Measurements from ENCODE around the gene HOXA1. TPM values are rescaled to one million over a fixed set of nuclear protein-coding genes. Genes with fewer than 3 reads are reported as not detected.

HOXA1 gene
- total RNA-seq, 1 donor from 2014 or later = not detected

GRCh38 chr7:27121684-27122076 is 25.9 kb upstream of the HOXA1 start:
- H3K27me3 Mint-ChIP-seq (ENCODE audit: unreplicated experiment) = peaks cover 50% of the 10 kb centered on the region
- H3K36me3 Mint-ChIP-seq (ENCODE audit: unreplicated experiment) = no peaks in the 10 kb centered on the region
- no peaks in the 10 kb centered on the region for H3K4me1 Mint-ChIP-seq (ENCODE audit: low read depth, unreplicated experiment)

GRCh38 chr7:27119412-27119911 is 23.7 kb upstream of the HOXA1 start:
- Mint-ChIP-seq H3K36me3 (ENCODE audit: unreplicated experiment) (no peaks in the 10 kb centered on the region), H3K27me3 (ENCODE audit: unreplicated experiment) (peaks cover 47% of the 10 kb centered on the region), H3K4me3 (ENCODE audit: unreplicated experiment) (no peak overlapping the region), H3K27ac (ENCODE audit: unreplicated experiment) (no peak overlapping the region), H3K4me1 (ENCODE audit: low read depth, unreplicated experiment) (no peaks in the 10 kb centered on the region), H3K9me3 (ENCODE audit: unreplicated experiment) (peaks cover 7% of the 10 kb centered on the region)
- DNase-seq = no peak
- TF ChIP-seq CTCF (IDR thresholded peaks at IDR 0.05; ENCODE audit: partially characterized antibody, unreplicated experiment) = no peak

More at GRCh38 chr7:27121684-27122076, 25.9 kb upstream of the HOXA1 start:
- no peak for DNase-seq
- Mint-ChIP-seq H3K9me3 (ENCODE audit: unreplicated experiment) (peaks cover 12% of the 10 kb centered on the region), H3K4me3 (ENCODE audit: unreplicated experiment) (no peak overlapping the region), H3K27ac (ENCODE audit: unreplicated experiment) (no peak overlapping the region)
- no peak for TF ChIP-seq CTCF (IDR thresholded peaks at IDR 0.05; ENCODE audit: partially characterized antibody, unreplicated experiment)

DNA sequence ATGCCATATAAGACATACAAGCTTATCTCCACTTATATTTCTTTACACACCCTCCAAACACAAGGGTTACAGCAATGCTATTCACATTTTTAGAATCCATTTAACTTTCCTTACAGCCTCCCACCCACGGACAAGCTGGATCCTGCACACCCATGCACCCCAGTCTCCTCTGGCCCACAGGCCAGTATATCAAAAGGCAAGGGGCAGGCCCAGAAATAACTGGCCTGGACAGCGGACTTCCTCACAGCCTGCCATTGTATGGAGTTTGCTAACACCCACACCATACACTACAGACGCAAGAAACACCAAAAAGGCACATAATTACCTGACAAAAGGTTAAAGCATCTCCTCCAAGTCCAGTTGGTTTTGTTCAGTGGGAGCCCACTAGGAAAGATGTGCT is 22.8 kb upstream of the HOXA1 start:
- H3K4me3 Mint-ChIP-seq (ENCODE audit: unreplicated experiment) = no peak overlapping the region
- DNase-seq = no peak
- no peaks in the 10 kb centered on the region for H3K4me1 Mint-ChIP-seq (ENCODE audit: low read depth, unreplicated experiment)
- H3K27ac Mint-ChIP-seq (ENCODE audit: unreplicated experiment) = no peak overlapping the region
- peaks cover 44% of the 10 kb centered on the region for H3K27me3 Mint-ChIP-seq (ENCODE audit: unreplicated experiment)
- no peak for TF ChIP-seq CTCF (IDR thresholded peaks at IDR 0.05; ENCODE audit: partially characterized antibody, unreplicated experiment)
- peaks cover 7% of the 10 kb centered on the region for H3K9me3 Mint-ChIP-seq (ENCODE audit: unreplicated experiment)
- H3K36me3 Mint-ChIP-seq (ENCODE audit: unreplicated experiment) = no peaks in the 10 kb centered on the region

GRCh38 chr7:27117887-27118491 is 22.2 kb upstream of the HOXA1 start:
- H3K9me3 Mint-ChIP-seq (ENCODE audit: unreplicated experiment) = peaks cover 7% of the 10 kb centered on the region
- TF ChIP-seq CTCF (IDR thresholded peaks at IDR 0.05; ENCODE audit: partially characterized antibody, unreplicated experiment) = no peak
- H3K27me3 Mint-ChIP-seq (ENCODE audit: unreplicated experiment) = peaks cover 45% of the 10 kb centered on the region
- no peaks in the 10 kb centered on the region for H3K36me3 Mint-ChIP-seq (ENCODE audit: unreplicated experiment)
- H3K4me1 Mint-ChIP-seq (ENCODE audit: low read depth, unreplicated experiment) = no peaks in the 10 kb centered on the region
- no peak for DNase-seq
- no peak overlapping the region for H3K4me3 Mint-ChIP-seq (ENCODE audit: unreplicated experiment)
- H3K27ac Mint-ChIP-seq (ENCODE audit: unreplicated experiment) = no peak overlapping the region

All from glutamatergic neuron (in vitro differentiated cells).